Body of pancreas (tissue), 4 donors: ENCODE measurements around the gene SORCS1.

ENCODE experiments used
- POLR2A ChIP-seq, 3 donors: fragments of 450-650 bp; IDR thresholded peaks; one replicate each; pipeline ENCODE4 v1.6.1; 2016; ENCODE audit warnings: antibody characterized with exemption in 3 of 3, mild to moderate bottlenecking in 2 of 3
- TF ChIP-seq, protein P1 (sequence below), 7 experiments: fragments of 450-650 bp in 4 of 7; fragments of 200-600 bp in 3 of 7; sonication (generic) in 3 of 7; IDR thresholded peaks; one replicate each; pipeline ENCODE4 v1.5.1; 2016 to 2019; ENCODE audit warnings: antibody characterized with exemption in 7 of 7

- TF ChIP-seq, protein P1, sequence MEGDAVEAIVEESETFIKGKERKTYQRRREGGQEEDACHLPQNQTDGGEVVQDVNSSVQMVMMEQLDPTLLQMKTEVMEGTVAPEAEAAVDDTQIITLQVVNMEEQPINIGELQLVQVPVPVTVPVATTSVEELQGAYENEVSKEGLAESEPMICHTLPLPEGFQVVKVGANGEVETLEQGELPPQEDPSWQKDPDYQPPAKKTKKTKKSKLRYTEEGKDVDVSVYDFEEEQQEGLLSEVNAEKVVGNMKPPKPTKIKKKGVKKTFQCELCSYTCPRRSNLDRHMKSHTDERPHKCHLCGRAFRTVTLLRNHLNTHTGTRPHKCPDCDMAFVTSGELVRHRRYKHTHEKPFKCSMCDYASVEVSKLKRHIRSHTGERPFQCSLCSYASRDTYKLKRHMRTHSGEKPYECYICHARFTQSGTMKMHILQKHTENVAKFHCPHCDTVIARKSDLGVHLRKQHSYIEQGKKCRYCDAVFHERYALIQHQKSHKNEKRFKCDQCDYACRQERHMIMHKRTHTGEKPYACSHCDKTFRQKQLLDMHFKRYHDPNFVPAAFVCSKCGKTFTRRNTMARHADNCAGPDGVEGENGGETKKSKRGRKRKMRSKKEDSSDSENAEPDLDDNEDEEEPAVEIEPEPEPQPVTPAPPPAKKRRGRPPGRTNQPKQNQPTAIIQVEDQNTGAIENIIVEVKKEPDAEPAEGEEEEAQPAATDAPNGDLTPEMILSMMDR (IDR thresholded peaks at IDR 0.05), result no peak
- TF ChIP-seq POLR2A (IDR thresholded peaks at IDR 0.05), result no peak
Observed at GRCh38 chr10:106577756-106578155, 586.8 kb downstream of the SORCS1 start.
